AG10803 (cell line): Measurements from ENCODE around the gene RAP1A.
A peak's percentile ranks its signal among the peaks of the same experiment; 100 is the strongest.

Experiments
- DNase-seq: peaks from one replicate; pipeline ENCODE4 v3.0.0; 2010; ENCODE audit warnings: low read depth
- H3K4me3 ChIP-seq: 2 replicates; pipeline ENCODE4 v1.5.1; 2011; ENCODE audit warnings: mild to moderate bottlenecking, low read length, control low read depth
- CTCF ChIP-seq: conservative IDR thresholded peaks from 2 replicates; pipeline ENCODE4 v1.5.1; 2011; ENCODE audit warnings: mild to moderate bottlenecking, low read length, control low read depth, inconsistent platforms

The RAP1A gene

GRCh38 chr1:111747947-111748346, 128.4 kb downstream of the RAP1A start:
- no peak for TF ChIP-seq CTCF
- no peak overlapping the region for H3K4me3 ChIP-seq
- DNase-seq, result no peak

- no peak for TF ChIP-seq CTCF
- no peak for DNase-seq
- H3K4me3 ChIP-seq, result no peak overlapping the region
These were observed 130.0 kb downstream of the RAP1A start for GRCh38 chr1:111749628-111750027.

- no peak for TF ChIP-seq CTCF
- no peak for DNase-seq
- no peak overlapping the region for H3K4me3 ChIP-seq
These were observed 131.3 kb downstream of the RAP1A start for GRCh38 chr1:111750856-111751255.

GRCh38 chr1:111751906-111752575, 132.5 kb downstream of the RAP1A start:
- H3K4me3 ChIP-seq, result no peak overlapping the region
- DNase-seq, result no peak
- no peak for TF ChIP-seq CTCF

GRCh38 chr1:111754984-111755330, 135.4 kb downstream of the RAP1A start:
- peak; percentile 12; the same call in 1 of the 2 replicates for TF ChIP-seq CTCF
- DNase-seq, result peak; percentile 66
- H3K4me3 ChIP-seq, result peak overlapping the region; percentile 98

- DNase-seq, result peak; percentile 98
- peak; percentile 73 for TF ChIP-seq CTCF
- peak within 1 kb of the TSS; percentile 98 for H3K4me3 ChIP-seq
These were observed 135.9 kb downstream of the RAP1A start, which contains the start of gene DDX20 for GRCh38 chr1:111755331-111756123. Gene DDX20, plus strand, starts transcription at chr1:111755901. Its CDS starts 24 bp downstream, at chr1:111755925.

- no peak for DNase-seq
- peak overlapping the region; percentile 98 for H3K4me3 ChIP-seq
- no peak for TF ChIP-seq CTCF
These were observed 136.5 kb downstream of the RAP1A start for GRCh38 chr1:111756124-111756513.
